CD4-positive, alpha-beta T cell treated with Interleukin-6 for 4 hours (primary cell): ENCODE data around the gene CPXM2.

Experiments used
- DNase-seq: peaks from one replicate; pipeline ENCODE4 v3.0.0-alpha.2; 2020; ENCODE audit warnings: mixed read lengths

The CPXM2 gene

GRCh38 chr10:123726836-123727235, 164.8 kb downstream of the CPXM2 start:
- no peak for DNase-seq

- DNase-seq: no peak
Measured at GRCh38 chr10:123726381-123726780, 165.2 kb downstream of the CPXM2 start.

- DNase-seq: no peak
Measured at GRCh38 chr10:123724747-123725146, 166.9 kb downstream of the CPXM2 start.

GRCh38 chr10:123722351-123722750, 169.3 kb downstream of the CPXM2 start:
- DNase-seq: no peak

- no peak for DNase-seq
Measured at GRCh38 chr10:123721441-123722049, 170.1 kb downstream of the CPXM2 start.

- DNase-seq: no peak
Measured at GRCh38 chr10:123720536-123720935, 171.1 kb downstream of the CPXM2 start.

GRCh38 chr10:123718544-123719060, 173.0 kb downstream of the CPXM2 start:
- DNase-seq: no peak

GRCh38 chr10:123717336-123717735, 174.3 kb downstream of the CPXM2 start:
- no peak for DNase-seq

- no peak for DNase-seq
Measured at GRCh38 chr10:123715546-123715945, 176.1 kb downstream of the CPXM2 start.

GRCh38 chr10:123706236-123706635, 185.4 kb downstream of the CPXM2 start:
- DNase-seq: no peak

- no peak for DNase-seq
Measured at GRCh38 chr10:123704812-123705211, 186.8 kb downstream of the CPXM2 start.

GRCh38 chr10:123704076-123704475, 187.5 kb downstream of the CPXM2 start:
- DNase-seq: no peak

GRCh38 chr10:123703195-123703790, 188.3 kb downstream of the CPXM2 start:
- DNase-seq: no peak
